NT2/D1 (cell line): ENCODE data around the gene LRIG1.

Source experiments
- SUZ12 ChIP-seq: IDR thresholded peaks from 2 replicates; pipeline ENCODE4 v1.6.1; 2011; ENCODE audit not compliant: insufficient read length, insufficient read depth; ENCODE audit errors: extremely low read depth
- YY1 ChIP-seq: IDR thresholded peaks from 2 replicates; pipeline ENCODE4 v1.6.1; 2011; ENCODE audit not compliant: insufficient read length, insufficient read depth
- ZNF274 ChIP-seq: IDR thresholded peaks from 2 replicates; pipeline ENCODE4 v1.6.1; 2011; ENCODE audit warnings: mild to moderate bottlenecking, low read depth, low read length

GRCh38 chr3:66403323-66403990 lies 97.4 kb downstream of the LRIG1 start:
- no peak for TF ChIP-seq YY1
- TF ChIP-seq ZNF274 = no peak
- TF ChIP-seq SUZ12 = no peak
